G401 (cell line): Measurements from ENCODE around the gene ZNF180. TPM values are rescaled to one million over a fixed set of nuclear protein-coding genes. Genes with fewer than 3 reads are reported as not detected.

Experiments
- total RNA-seq: library from RNA; depleted of rRNA; stranded (reverse); fragments of >200 nt; shearing (Covaris generic); gene quantifications from 2 replicates; pipeline ENCODE4 v1.2.3, GENCODE V29; 2014; rRNA removed

The ZNF180 gene
- total RNA-seq, 1 experiment from 2014 or later: 15.0 TPM

Other genes with a start within 250 kb of the ZNF180 start
- gene ZNF233, start 240.6 kb downstream of the ZNF180 start, total RNA-seq: not detected in 2 replicates
- 4.2 and 8.6 TPM in 2 replicates for gene ZNF235, start 195.5 kb downstream of the ZNF180 start, total RNA-seq
- 0.81 and 1.2 TPM in 2 replicates for gene ZNF112, start 143.8 kb downstream of the ZNF180 start, total RNA-seq
- 0.24 and 0.31 TPM in 2 replicates for gene ZNF285, start 98.9 kb downstream of the ZNF180 start, total RNA-seq
- 0.80 and 1.0 TPM in 2 replicates for gene ZNF229, start 52.0 kb downstream of the ZNF180 start, total RNA-seq
- gene CEACAM20, start 29.2 kb upstream of the ZNF180 start, total RNA-seq: not detected in 2 replicates
- gene IGSF23, start 113.0 kb upstream of the ZNF180 start, total RNA-seq: not detected in 2 replicates
- 36.7 and 43.1 TPM in 2 replicates for gene PVR, start 143.4 kb upstream of the ZNF180 start, total RNA-seq
- 0.78 TPM in 1 of 2 replicates, not detected in the other for gene CEACAM19, start 171.0 kb upstream of the ZNF180 start, total RNA-seq
- not detected in 2 replicates for gene CEACAM16, start 198.6 kb upstream of the ZNF180 start, total RNA-seq
- gene BCL3, start 248.2 kb upstream of the ZNF180 start, total RNA-seq: 6.6 and 9.1 TPM in 2 replicates